Ishikawa (cell line): ENCODE results near the gene TPRX2.

Source experiments
- EGR1 ChIP-seq: IDR thresholded peaks from 2 replicates; pipeline ENCODE4 v1.6.1; 2012
- EP300 ChIP-seq: IDR thresholded peaks from 2 replicates; pipeline ENCODE4 v1.6.1; 2012; ENCODE audit warnings: borderline replicate concordance
- REST ChIP-seq: IDR thresholded peaks from 2 replicates; pipeline ENCODE4 v1.6.1; 2012; ENCODE audit warnings: low read depth, mild to moderate bottlenecking
- TAF1 ChIP-seq: IDR thresholded peaks from 2 replicates; pipeline ENCODE4 v1.6.1; 2012; ENCODE audit warnings: low read depth, mild to moderate bottlenecking
- TEAD4 ChIP-seq: IDR thresholded peaks from 2 replicates; pipeline ENCODE4 v1.6.1; 2012
- TF ChIP-seq, protein P1 (sequence below): IDR thresholded peaks from 2 replicates; pipeline ENCODE4 v1.6.1; 2012

DNA sequence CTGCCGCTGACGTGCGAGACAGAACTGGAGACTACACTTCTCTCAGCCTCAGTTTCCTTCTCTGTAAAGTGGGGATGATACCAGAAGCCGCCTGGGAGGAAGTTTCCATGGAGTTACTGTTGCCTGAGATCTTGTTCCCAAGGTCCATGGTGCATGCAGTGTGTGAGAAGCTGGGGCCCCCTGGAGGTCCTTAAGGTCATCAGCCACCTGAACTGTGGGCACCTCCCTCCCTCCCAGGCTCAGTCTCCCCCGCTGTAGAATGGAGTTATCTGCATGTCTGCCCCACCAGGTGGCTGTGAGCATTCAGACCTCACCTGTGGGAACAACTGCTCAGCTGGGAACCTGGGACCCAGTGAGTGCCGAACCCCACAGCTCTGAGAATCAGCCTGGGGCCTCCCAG is 34.6 kb upstream of the TPRX2 start:
- TF ChIP-seq EP300 (no peak), EGR1 (no peak), REST (no peak), TEAD4 (no peak), TAF1 (no peak)
- TF ChIP-seq, protein P1, sequence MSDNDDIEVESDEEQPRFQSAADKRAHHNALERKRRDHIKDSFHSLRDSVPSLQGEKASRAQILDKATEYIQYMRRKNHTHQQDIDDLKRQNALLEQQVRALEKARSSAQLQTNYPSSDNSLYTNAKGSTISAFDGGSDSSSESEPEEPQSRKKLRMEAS, result no peak
